Suppressor macrophage treated with lipopolysaccharide for 1 hour (primary cell): ENCODE results near the gene PAX3.
"Not testable (repeated sequence)": the region's sequence is repeated elsewhere in the genome, so short reads cannot be mapped to it uniquely, and the experiment has no call there.

Experiments
- DNase-seq, 3 donors: peaks; one replicate each; pipeline ENCODE4 v3.0.0-alpha.2; 2020 to 2022

The PAX3 gene

GRCh38 chr2:222208010-222208690 lies 90.6 kb downstream of the PAX3 start:
- DNase-seq, result no peak

- DNase-seq, result no peak
Measured at GRCh38 chr2:222205136-222205535, 93.7 kb downstream of the PAX3 start.

GRCh38 chr2:222203041-222203440 lies 95.8 kb downstream of the PAX3 start:
- DNase-seq, result no peak

GRCh38 chr2:222196159-222196558 lies 102.6 kb downstream of the PAX3 start:
- DNase-seq, result no peak

- DNase-seq, result no peak
Measured at GRCh38 chr2:222194669-222195068, 104.1 kb downstream of the PAX3 start.

GRCh38 chr2:222193328-222193983 lies 105.3 kb downstream of the PAX3 start:
- no peak for DNase-seq

- DNase-seq, result no peak
Measured at GRCh38 chr2:222180619-222181018, 118.2 kb downstream of the PAX3 start.

- DNase-seq, result no peak
Measured at GRCh38 chr2:222179592-222179991, 119.2 kb downstream of the PAX3 start.

GRCh38 chr2:222178450-222178849 lies 120.3 kb downstream of the PAX3 start:
- no peak for DNase-seq

GRCh38 chr2:222176890-222177289 lies 121.9 kb downstream of the PAX3 start:
- no peak for DNase-seq

- DNase-seq, result no peak
Measured at GRCh38 chr2:222174450-222174849, 124.3 kb downstream of the PAX3 start.

GRCh38 chr2:222169346-222169745 lies 129.5 kb downstream of the PAX3 start:
- DNase-seq, result no peak

- no peak for DNase-seq
Measured at GRCh38 chr2:222167762-222168161, 131.0 kb downstream of the PAX3 start.

GRCh38 chr2:222160944-222161343 lies 137.9 kb downstream of the PAX3 start:
- no peak for DNase-seq

- no peak for DNase-seq
Measured at GRCh38 chr2:222160125-222160524, 138.7 kb downstream of the PAX3 start.

GRCh38 chr2:222159221-222159620 lies 139.6 kb downstream of the PAX3 start:
- DNase-seq, result no peak

- not testable (repeated sequence) for DNase-seq
Measured at GRCh38 chr2:222155003-222155664, 143.7 kb downstream of the PAX3 start.
